Measurements from ENCODE around the gene GOLGA7B. TPM values are rescaled to one million over a fixed set of nuclear protein-coding genes. Genes with fewer than 3 reads are reported as not detected.

GOLGA7B gene
- total RNA-seq, 4 donors from 2014 or later, result 0.14 to 0.16 TPM; not detected in 2

GRCh38 chr10:97914837-97915211, 65.2 kb downstream of the GOLGA7B start:
- H3K27ac ChIP-seq, result no peak overlapping the region
- intact Hi-C loops (cut with DNase I; ENCODE audit: low total_unique reads), result loop anchor here (2.0 to 5.0 kb wide), 2 partner anchors 124 to 392 kb away; no protein-coding TSS in a partner anchor
- H3K36me3 ChIP-seq, result no peaks in the 10 kb centered on the region
- H3K4me3 ChIP-seq, result no peak overlapping the region
- H3K4me1 ChIP-seq, result peaks cover 0 to 2% (median 0%) of the 10 kb centered on the region in 4 donors
- peaks cover 12% of the 10 kb centered on the region for H3K27me3 ChIP-seq
- DNase-seq, result peak; percentile 78
- no peak for TF ChIP-seq POLR2AphosphoS5 (IDR thresholded peaks at IDR 0.05)
- TF ChIP-seq EP300 (IDR thresholded peaks at IDR 0.05; ENCODE audit: low read depth), result no peak
- peak; percentile 73 to 91 (median 86) for TF ChIP-seq CTCF (IDR thresholded peaks at IDR 0.05)
- 17% methylated on average over 6 of the region's 11 CpGs; no CpG with 5 or more reads in 1 of the 2 donors for WGBS, 2 donors (ENCODE audit: low coverage in 1 of 2)
- in situ Hi-C loops (cut with MboI; ENCODE audit: low pct_ligation_motif_present in 1 of 4, low pct_unique_long_range_greater_than_20kb in 1 of 4, low sequenced_read_pairs in 3 of 4), result loop anchor here (5.0 to 25.0 kb wide), 3 partner anchors 122 to 130 kb away; partner anchors contain the start of gene CRTAC1 (in 1 of the 4)
- H3K9me3 ChIP-seq, result no peaks in the 10 kb centered on the region

- intact Hi-C loops (cut with DNase I; ENCODE audit: low total_unique reads), result loop anchor here (2.0 kb wide), 1 partner anchor 123 kb away; no protein-coding TSS in a partner anchor
- Histone ChIP-seq H3K9me3 (no peaks in the 10 kb centered on the region), H3K4me1 (peaks cover 0 to 2% (median 0%) of the 10 kb centered on the region in 4 donors), H3K27ac (no peak overlapping the region), H3K4me3 (no peak overlapping the region), H3K36me3 (no peaks in the 10 kb centered on the region), H3K27me3 (peaks cover 15% of the 10 kb centered on the region)
- in situ Hi-C loops (cut with MboI; ENCODE audit: low pct_ligation_motif_present in 1 of 4, low pct_unique_long_range_greater_than_20kb in 1 of 4, low sequenced_read_pairs in 3 of 4), result loop anchor here in 3 of 4 donors (10.0 to 25.0 kb wide), 2 partner anchors 122 to 129 kb away; partner anchors contain the start of gene CRTAC1 (in 1 of the 3)
- TF ChIP-seq CTCF (IDR thresholded peaks at IDR 0.05) (no peak), POLR2A (IDR thresholded peaks at IDR 0.05) (no peak), EP300 (IDR thresholded peaks at IDR 0.05; ENCODE audit: low read depth) (no peak), POLR2AphosphoS5 (IDR thresholded peaks at IDR 0.05) (no peak)
- WGBS, 2 donors (ENCODE audit: low coverage in 1 of 2), result 67 to 77% methylated on average over 3 to 15 of the region's 21 CpGs
- DNase-seq, result no peak
Observed at GRCh38 chr10:97915346-97916131, 65.9 kb downstream of the GOLGA7B start.

GRCh38 chr10:97916586-97916985, 66.9 kb downstream of the GOLGA7B start:
- in situ Hi-C loops (cut with MboI; ENCODE audit: low pct_ligation_motif_present in 1 of 4, low pct_unique_long_range_greater_than_20kb in 1 of 4, low sequenced_read_pairs in 3 of 4) (loop anchor here in 3 of 4 donors (10.0 to 25.0 kb wide), 2 partner anchors 121 to 128 kb away; partner anchors contain the start of gene CRTAC1 (in 1 of the 3)), intact Hi-C loops (cut with DNase I; ENCODE audit: low total_unique reads) (no loop called here)
- H3K27ac ChIP-seq, result no peak overlapping the region
- peaks cover 0 to 2% (median 0%) of the 10 kb centered on the region in 4 donors for H3K4me1 ChIP-seq
- WGBS, 2 donors (ENCODE audit: low coverage in 1 of 2), result 50% methylated on average over 4 of the region's 4 CpGs; no CpG with 5 or more reads in 1 of the 2 donors
- no peaks in the 10 kb centered on the region for H3K36me3 ChIP-seq
- H3K4me3 ChIP-seq, result no peak overlapping the region
- TF ChIP-seq CTCF (IDR thresholded peaks at IDR 0.05) (no peak), POLR2A (IDR thresholded peaks at IDR 0.05) (no peak), EP300 (IDR thresholded peaks at IDR 0.05; ENCODE audit: low read depth) (no peak), POLR2AphosphoS5 (IDR thresholded peaks at IDR 0.05) (no peak)
- H3K27me3 ChIP-seq, result peaks cover 20% of the 10 kb centered on the region
- H3K9me3 ChIP-seq, result no peaks in the 10 kb centered on the region
- no peak for DNase-seq

- Histone ChIP-seq H3K27me3 (peaks cover 20% of the 10 kb centered on the region), H3K4me3 (no peak overlapping the region), H3K27ac (no peak overlapping the region), H3K9me3 (no peaks in the 10 kb centered on the region), H3K36me3 (no peaks in the 10 kb centered on the region), H3K4me1 (peaks cover 0 to 2% (median 0%) of the 10 kb centered on the region in 4 donors)
- no peak for DNase-seq
- in situ Hi-C loops (cut with MboI; ENCODE audit: low pct_ligation_motif_present in 1 of 4, low pct_unique_long_range_greater_than_20kb in 1 of 4, low sequenced_read_pairs in 3 of 4), result loop anchor here in 3 of 4 donors (10.0 to 25.0 kb wide), 2 partner anchors 118 to 126 kb away; partner anchors contain the start of gene CRTAC1 (in 1 of the 3)
- 49 to 60% methylated on average over 1 to 3 of the region's 3 CpGs for WGBS, 2 donors (ENCODE audit: low coverage in 1 of 2)
- intact Hi-C loops (cut with DNase I; ENCODE audit: low total_unique reads), result no loop called here
- no peak for TF ChIP-seq EP300 (IDR thresholded peaks at IDR 0.05; ENCODE audit: low read depth)
Observed at GRCh38 chr10:97919012-97919411, 69.4 kb downstream of the GOLGA7B start.

Data from transverse colon (tissue), 4 donors.